Measurements from ENCODE around the gene PRR5. TPM values are rescaled to one million over a fixed set of nuclear protein-coding genes. Genes with fewer than 3 reads are reported as not detected.
"Not testable (repeated sequence)": the region's sequence is repeated elsewhere in the genome, so short reads cannot be mapped to it uniquely, and the experiment has no call there.

PRR5 gene
- total RNA-seq, 2 experiments from 2014 or later: 20.0 to 35.7 TPM

DNA sequence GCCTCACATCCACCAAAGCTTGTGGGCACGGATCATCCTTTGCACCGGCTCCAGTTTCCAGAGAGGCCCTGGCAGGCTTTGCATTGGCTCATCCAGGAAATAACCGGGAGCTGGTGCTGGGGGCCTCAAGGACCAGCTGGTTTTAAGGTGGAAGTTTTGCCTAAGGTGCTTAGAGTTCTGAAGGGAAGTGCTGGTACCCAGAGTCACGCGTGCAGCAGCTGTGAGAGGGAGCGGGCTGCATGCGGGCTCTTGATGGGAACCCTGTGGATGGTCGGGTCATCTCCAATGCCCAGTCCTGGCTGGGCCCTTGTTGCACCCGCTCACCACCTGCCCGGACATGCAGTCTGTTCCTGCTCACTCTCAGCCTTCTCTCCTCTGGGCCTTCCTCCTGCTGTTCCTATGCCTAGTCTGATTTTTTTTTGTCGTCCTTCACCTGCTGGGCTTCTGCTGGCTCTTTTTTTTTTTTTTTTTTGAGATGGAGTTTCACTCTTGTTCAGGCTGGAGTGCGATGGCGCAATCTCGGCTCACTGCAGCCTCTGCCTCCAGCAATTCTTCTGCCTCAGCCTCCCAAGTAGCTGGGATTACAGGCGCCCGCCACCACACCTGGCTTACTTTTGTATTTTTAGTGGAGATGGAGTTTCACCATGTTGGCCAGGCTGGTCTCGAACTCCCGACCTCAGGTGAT, 24.0 kb upstream of the PRR5 start:
- Mint-ChIP-seq H3K27me3 (no peaks in the 10 kb centered on the region), H3K4me1 (peaks cover 64% of the 10 kb centered on the region), H3K27ac (no peak overlapping the region), H3K36me3 (peaks cover 2% of the 10 kb centered on the region), H3K9me3 (ENCODE audit: low read depth) (no peaks in the 10 kb centered on the region), H3K4me3 (no peak overlapping the region)
- no peak for DNase-seq
- CTCF ChIA-PET: interaction anchor here (10.3 kb wide), 1 partner anchor 10 kb away, joined by 175 read pairs; no protein-coding TSS in a partner anchor
- ATAC-seq: no peak

- CTCF ChIA-PET: interaction anchor here (10.3 kb wide), 1 partner anchor 11 kb away, joined by 175 read pairs; no protein-coding TSS in a partner anchor
- Mint-ChIP-seq H3K36me3 (peaks cover 2% of the 10 kb centered on the region), H3K27me3 (no peaks in the 10 kb centered on the region), H3K4me3 (no peak overlapping the region), H3K27ac (peak overlapping the region; percentile 8), H3K9me3 (ENCODE audit: low read depth) (no peaks in the 10 kb centered on the region), H3K4me1 (peaks cover 65% of the 10 kb centered on the region)
- no peak for ATAC-seq
- DNase-seq: no peak
Observed at GRCh38 chr22:44678556-44679305, 23.3 kb upstream of the PRR5 start.

- DNase-seq; H3K4me3 Mint-ChIP-seq; H3K36me3 Mint-ChIP-seq; H3K9me3 Mint-ChIP-seq (ENCODE audit: low read depth); ATAC-seq; H3K27me3 Mint-ChIP-seq: not testable (repeated sequence)
- CTCF ChIA-PET: interaction anchor here (10.3 kb wide), 1 partner anchor 12 kb away, joined by 175 read pairs; no protein-coding TSS in a partner anchor
- H3K4me1 Mint-ChIP-seq: peaks cover 71% of the 10 kb centered on the region
- peak overlapping the region; percentile 8 for H3K27ac Mint-ChIP-seq
Observed at GRCh38 chr22:44679306-44679647, 22.7 kb upstream of the PRR5 start.

GRCh38 chr22:44680058-44680457, 21.9 kb upstream of the PRR5 start:
- CTCF ChIA-PET: interaction anchor here (1.4 to 10.3 kb wide), 2 partner anchors 13 to 54 kb away, joined by 3 to 175 read pairs; no protein-coding TSS in a partner anchor
- no peak overlapping the region for H3K4me3 Mint-ChIP-seq
- no peak for ATAC-seq
- H3K36me3 Mint-ChIP-seq: peaks cover 2% of the 10 kb centered on the region
- H3K27me3 Mint-ChIP-seq: no peaks in the 10 kb centered on the region
- no peak for DNase-seq
- H3K27ac Mint-ChIP-seq: no peak overlapping the region
- no peaks in the 10 kb centered on the region for H3K9me3 Mint-ChIP-seq (ENCODE audit: low read depth)
- H3K4me1 Mint-ChIP-seq: peaks cover 79% of the 10 kb centered on the region

DNA sequence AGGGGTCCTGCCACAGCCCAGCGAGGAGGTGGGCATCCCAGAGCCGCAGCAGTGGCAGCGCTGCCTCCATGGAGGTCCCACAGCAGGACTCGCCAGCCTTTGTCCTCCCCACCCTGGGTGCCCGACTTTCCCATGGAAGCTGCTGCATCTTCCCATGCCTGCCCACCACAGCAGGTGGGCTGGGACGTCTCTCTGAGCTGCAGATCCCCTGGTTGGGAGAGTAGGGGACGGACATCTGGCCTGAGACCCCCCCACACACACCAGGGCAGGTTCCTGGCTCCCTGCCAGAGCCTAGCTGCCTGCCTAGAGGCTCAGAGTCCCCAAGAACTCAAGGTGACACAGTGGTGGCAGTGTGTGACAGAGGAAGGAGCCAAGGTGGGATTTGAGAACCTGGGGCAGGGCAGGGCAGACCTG, 21.5 kb upstream of the PRR5 start:
- Mint-ChIP-seq H3K36me3 (peaks cover 2% of the 10 kb centered on the region), H3K4me3 (no peak overlapping the region), H3K9me3 (ENCODE audit: low read depth) (no peaks in the 10 kb centered on the region), H3K27ac (no peak overlapping the region), H3K27me3 (no peaks in the 10 kb centered on the region), H3K4me1 (peaks cover 79% of the 10 kb centered on the region)
- ATAC-seq (no peak), DNase-seq (no peak)
- CTCF ChIA-PET: interaction anchor here (0.7 to 10.3 kb wide), 3 partner anchors 13 to 55 kb away, joined by 3 to 175 read pairs (median 3); no protein-coding TSS in a partner anchor

- Mint-ChIP-seq H3K4me3 (no peak overlapping the region), H3K27me3 (no peaks in the 10 kb centered on the region), H3K36me3 (peaks cover 8% of the 10 kb centered on the region), H3K4me1 (peaks cover 72% of the 10 kb centered on the region), H3K27ac (peak overlapping the region; percentile 88), H3K9me3 (ENCODE audit: low read depth) (no peaks in the 10 kb centered on the region)
- no peak for DNase-seq
- no peak for ATAC-seq
- CTCF ChIA-PET: interaction anchor here (0.6 to 10.3 kb wide), 7 partner anchors 13 to 1820 kb away, joined by 3 to 175 read pairs (median 3); no protein-coding TSS in a partner anchor
Observed at GRCh38 chr22:44682556-44683168, 19.3 kb upstream of the PRR5 start.

DNA sequence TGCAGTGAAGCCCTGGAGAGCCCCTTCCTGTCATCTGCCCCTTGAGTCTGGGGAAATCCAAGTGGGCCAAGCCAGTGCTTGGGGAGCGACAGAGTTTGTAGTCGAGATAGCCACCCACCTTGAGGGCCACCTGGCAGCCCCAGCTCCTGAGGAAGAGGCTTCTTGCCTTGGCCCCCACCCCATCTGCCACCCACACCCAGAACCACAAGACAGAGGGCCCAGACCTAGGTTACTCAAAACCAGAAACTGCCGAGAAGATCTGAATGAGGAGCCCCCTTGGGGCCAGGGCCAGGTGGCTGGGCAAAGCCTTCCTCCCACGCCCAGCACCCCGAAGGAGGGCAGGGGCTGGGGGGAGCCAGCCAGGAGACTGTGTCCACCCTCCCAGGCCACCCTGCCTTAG, 18.8 kb upstream of the PRR5 start:
- Mint-ChIP-seq H3K4me1 (peaks cover 71% of the 10 kb centered on the region), H3K27ac (peak overlapping the region; percentile 88), H3K36me3 (peaks cover 8% of the 10 kb centered on the region), H3K4me3 (no peak overlapping the region), H3K9me3 (ENCODE audit: low read depth) (no peaks in the 10 kb centered on the region), H3K27me3 (no peaks in the 10 kb centered on the region)
- ATAC-seq (no peak), DNase-seq (peak; percentile 80)
- CTCF ChIA-PET: interaction anchor here (0.7 to 10.3 kb wide), 8 partner anchors 12 to 501 kb away, joined by 3 to 175 read pairs (median 6); no protein-coding TSS in a partner anchor

DNA sequence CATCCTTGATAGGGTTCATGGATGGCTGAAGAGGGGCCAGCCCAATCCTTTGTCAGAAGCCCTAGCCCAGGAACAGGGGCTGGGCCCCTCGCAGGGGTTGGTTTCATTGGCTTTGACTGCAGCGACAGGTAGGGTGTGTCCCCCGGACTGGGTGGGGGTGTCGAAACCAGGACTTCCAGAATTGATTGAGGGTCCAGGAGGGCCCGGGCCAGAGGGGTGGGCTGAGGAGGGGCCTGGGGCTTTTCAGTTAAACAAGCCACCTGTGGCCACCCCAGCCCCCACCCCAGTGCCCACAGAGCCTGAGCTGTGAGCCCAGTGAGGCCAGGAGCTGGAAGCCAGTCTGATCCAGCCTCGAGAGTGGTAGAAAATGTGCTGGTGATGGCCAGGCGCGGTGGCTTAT, 18.1 kb upstream of the PRR5 start:
- Mint-ChIP-seq H3K4me3 (no peak overlapping the region), H3K27me3 (no peaks in the 10 kb centered on the region), H3K9me3 (ENCODE audit: low read depth) (no peaks in the 10 kb centered on the region), H3K4me1 (peaks cover 71% of the 10 kb centered on the region), H3K36me3 (peaks cover 8% of the 10 kb centered on the region), H3K27ac (peak overlapping the region; percentile 88)
- DNase-seq: no peak
- CTCF ChIA-PET: interaction anchor here (1.0 to 10.3 kb wide), 18 partner anchors 8 to 729 kb away, joined by 3 to 175 read pairs (median 9); partner anchors contain the start of gene NUP50
- no peak for ATAC-seq

DNA sequence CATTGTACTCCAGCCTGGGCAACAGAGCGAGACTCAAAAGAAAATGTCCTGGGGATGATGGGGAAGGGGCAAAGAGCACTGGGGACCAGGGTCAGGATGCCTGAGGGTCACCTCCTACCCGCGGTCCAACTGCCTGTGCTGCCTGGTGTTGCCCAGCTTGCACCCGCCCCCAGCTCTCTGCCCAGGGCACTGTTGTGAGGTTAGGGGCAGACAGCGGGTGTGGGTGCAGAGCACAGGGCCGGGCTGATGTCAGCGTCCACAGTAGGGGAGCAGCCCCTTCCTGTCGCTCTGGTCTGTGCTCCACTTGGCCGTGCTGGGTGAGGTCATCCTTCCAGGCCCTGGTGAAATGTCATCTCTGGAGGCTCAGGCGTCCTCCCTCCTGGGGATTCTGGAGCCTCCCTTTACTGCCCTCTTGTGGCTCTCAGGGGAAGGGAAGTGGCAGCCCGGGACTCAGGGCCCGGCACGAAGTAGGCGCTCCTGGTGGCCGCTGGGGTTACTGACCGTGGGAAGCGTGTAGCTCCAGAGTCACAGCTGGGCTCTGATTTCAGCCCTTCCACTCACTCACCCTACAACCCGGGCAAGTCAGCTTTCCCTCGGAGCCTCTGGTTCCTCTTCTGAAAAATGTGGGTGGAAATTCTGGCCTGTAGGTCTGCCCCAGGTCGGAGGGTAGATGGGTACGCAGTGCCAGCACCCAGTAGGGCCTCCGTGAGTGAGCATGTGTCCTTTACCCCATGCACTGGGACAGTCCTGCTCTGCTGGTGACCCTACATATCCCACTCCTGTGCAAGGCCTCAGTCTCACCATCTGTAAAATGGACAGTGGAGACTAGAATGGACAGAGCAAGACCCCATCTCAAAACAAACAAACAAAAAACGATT, 17.3 kb upstream of the PRR5 start:
- Mint-ChIP-seq H3K27me3 (no peaks in the 10 kb centered on the region), H3K36me3 (peaks cover 6% of the 10 kb centered on the region), H3K4me3 (peak overlapping the region; percentile 44), H3K4me1 (peaks cover 66% of the 10 kb centered on the region), H3K9me3 (ENCODE audit: low read depth) (no peaks in the 10 kb centered on the region), H3K27ac (peak overlapping the region; percentile 88)
- CTCF ChIA-PET: interaction anchor here (0.6 to 10.3 kb wide), 21 partner anchors 9 to 730 kb away, joined by 3 to 175 read pairs (median 7); partner anchors contain the start of gene NUP50
- DNase-seq (peak; percentile 95), ATAC-seq (peak; percentile 86)

- H3K4me1 Mint-ChIP-seq: peaks cover 59% of the 10 kb centered on the region
Observed at GRCh38 chr22:44685384-44686056, 16.5 kb upstream of the PRR5 start.

GRCh38 chr22:44686873-44687600, 15.0 kb upstream of the PRR5 start:
- Mint-ChIP-seq H3K36me3 (peaks cover 6% of the 10 kb centered on the region), H3K27me3 (no peaks in the 10 kb centered on the region), H3K4me1 (peaks cover 44% of the 10 kb centered on the region), H3K27ac (no peak overlapping the region), H3K4me3 (no peak overlapping the region), H3K9me3 (ENCODE audit: low read depth) (no peaks in the 10 kb centered on the region)
- ATAC-seq (no peak), DNase-seq (no peak)
- CTCF ChIA-PET: interaction anchor here (0.5 to 10.3 kb wide), 5 partner anchors 8 to 1841 kb away, joined by 3 to 175 read pairs (median 18); no protein-coding TSS in a partner anchor

More at GRCh38 chr22:44685384-44686056, 16.5 kb upstream of the PRR5 start:
- DNase-seq (peak; percentile 91), ATAC-seq (peak; percentile 81)
- Mint-ChIP-seq H3K4me3 (peak overlapping the region; percentile 44), H3K36me3 (peaks cover 6% of the 10 kb centered on the region), H3K9me3 (ENCODE audit: low read depth) (no peaks in the 10 kb centered on the region), H3K27me3 (no peaks in the 10 kb centered on the region), H3K27ac (peak overlapping the region; percentile 88)
- CTCF ChIA-PET: interaction anchor here (0.6 to 10.3 kb wide), 22 partner anchors 9 to 693 kb away, joined by 3 to 175 read pairs (median 6); partner anchors contain the start of gene NUP50
